IPS-18c (cell line): ENCODE results near the gene RBM24.
"Not testable (repeated sequence)": the region's sequence is repeated elsewhere in the genome, so short reads cannot be mapped to it uniquely, and the experiment has no call there.

ENCODE experiments used
- H3K4me3 ChIP-seq: 2 replicates; pipeline ENCODE4 v1.7.0; 2013; ENCODE audit warnings: low read depth, mild to moderate bottlenecking, low read length, moderate library complexity; ENCODE audit not compliant: insufficient read depth
- H3K9me3 ChIP-seq: one replicate; pipeline ENCODE4 v1.6.1; 2013; ENCODE audit warnings: mild to moderate bottlenecking, low read length, moderate library complexity; ENCODE audit not compliant: control insufficient read depth, insufficient read depth

RBM24 gene

GRCh38 chr6:17313971-17314370, 32.8 kb downstream of the RBM24 start:
- no peaks in the 10 kb centered on the region for H3K9me3 ChIP-seq

DNA sequence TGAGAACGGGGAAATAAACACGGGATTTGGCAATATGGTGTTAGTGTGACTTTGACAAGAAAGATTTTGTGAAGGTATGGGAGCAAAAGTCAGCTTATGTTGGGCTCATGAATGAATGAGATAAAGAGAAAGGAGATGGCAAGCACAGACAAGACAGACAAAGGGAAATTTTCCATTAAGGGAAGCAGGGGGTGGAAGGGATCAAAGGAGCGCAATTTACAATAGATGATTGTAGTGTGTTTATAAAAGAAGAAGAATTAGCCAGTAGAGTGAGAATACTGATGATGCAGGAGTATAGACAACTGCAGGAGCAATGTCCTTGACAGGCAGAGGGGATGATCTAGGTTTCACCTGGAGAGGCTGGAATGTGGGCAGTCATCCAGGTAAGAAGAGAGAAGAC, 34.1 kb downstream of the RBM24 start:
- Histone ChIP-seq H3K4me3 (no peak overlapping the region), H3K9me3 (no peaks in the 10 kb centered on the region)

More at GRCh38 chr6:17313971-17314370, 32.8 kb downstream of the RBM24 start:
- no peak overlapping the region for H3K4me3 ChIP-seq

- Histone ChIP-seq H3K4me3 (no peak overlapping the region), H3K9me3 (no peaks in the 10 kb centered on the region)
Observed at GRCh38 chr6:17318435-17319165, 37.4 kb downstream of the RBM24 start.

DNA sequence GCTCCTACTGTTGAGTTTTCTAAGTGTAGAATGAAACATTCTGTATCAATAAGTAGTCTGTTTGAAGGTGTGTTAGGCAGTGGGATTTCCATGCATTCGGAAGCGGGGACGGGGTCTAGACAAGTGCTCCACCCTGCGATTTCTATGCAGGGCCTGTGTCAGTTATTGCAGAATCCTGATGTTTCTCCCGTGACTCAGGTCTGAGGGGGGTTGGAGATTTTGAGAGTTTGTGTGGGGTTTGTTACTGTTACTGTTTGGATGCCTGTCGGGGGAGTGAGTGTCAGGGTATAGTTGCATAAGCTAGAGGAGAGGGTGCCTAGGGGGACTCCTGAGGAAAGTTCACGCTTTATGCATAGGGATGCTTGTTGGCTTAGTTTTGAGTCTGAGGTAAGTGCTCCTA, 39.1 kb downstream of the RBM24 start:
- not testable (repeated sequence) for H3K4me3 ChIP-seq, H3K9me3 ChIP-seq

DNA sequence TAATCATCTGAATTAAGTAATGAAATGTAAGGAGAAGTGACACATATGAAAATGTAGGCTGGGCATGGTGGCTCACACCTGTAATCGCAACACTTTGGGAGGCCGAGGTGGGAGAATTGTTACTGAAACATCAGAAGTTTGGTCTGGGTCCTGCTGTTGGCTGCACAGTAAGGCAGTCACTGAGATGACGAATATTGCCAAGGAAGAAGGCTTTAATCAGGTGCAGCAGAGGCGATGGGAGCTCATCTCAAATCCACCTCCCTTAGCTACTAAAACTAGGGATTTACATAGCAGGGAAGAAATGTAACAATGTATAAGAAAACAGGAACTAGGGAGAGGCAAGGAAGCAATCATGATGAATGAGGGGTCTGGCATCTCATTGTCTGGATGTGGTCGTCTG, 50.1 kb downstream of the RBM24 start:
- Histone ChIP-seq H3K9me3 (peaks cover 8% of the 10 kb centered on the region), H3K4me3 (no peak overlapping the region)

DNA sequence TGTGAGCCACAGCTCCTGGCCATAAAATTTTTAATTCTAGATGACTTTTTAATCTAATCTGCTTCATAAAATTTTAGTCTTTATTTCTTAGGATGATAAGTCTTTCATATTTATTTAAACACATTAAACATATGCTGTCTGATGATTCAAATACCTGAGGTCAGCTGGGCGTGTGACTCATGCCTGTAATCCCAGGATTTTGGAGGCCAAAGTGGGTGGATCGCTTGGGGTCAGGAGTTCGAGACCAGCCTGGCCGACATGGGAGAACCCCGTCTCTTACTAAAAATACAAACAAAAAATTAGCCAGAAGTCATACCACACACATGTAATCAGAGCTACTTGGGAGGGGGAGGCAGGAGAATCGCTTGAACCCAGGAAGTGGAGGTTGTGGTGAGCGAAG, 53.1 kb downstream of the RBM24 start:
- H3K4me3 ChIP-seq: no peak overlapping the region
- peaks cover 8% of the 10 kb centered on the region for H3K9me3 ChIP-seq

DNA sequence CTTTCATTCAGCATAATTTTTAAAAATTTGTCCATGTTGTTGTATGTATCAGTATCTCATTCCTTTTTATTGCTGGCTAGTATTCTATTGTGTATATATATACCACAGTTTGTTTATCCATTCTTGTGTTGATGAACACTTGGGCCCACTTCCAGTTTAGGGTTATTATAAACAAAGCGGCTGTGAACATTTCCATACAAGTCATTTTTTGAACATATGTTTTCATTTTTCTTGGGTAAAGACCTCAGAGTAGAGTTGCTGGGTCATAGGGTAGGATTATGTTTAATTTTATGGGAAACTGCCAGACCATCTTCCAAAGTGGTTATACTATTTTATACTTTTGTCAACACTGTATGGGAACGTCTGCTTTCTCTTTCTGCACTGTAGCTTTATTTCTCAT, 55.3 kb downstream of the RBM24 start:
- H3K4me3 ChIP-seq: no peak overlapping the region
- no peaks in the 10 kb centered on the region for H3K9me3 ChIP-seq

DNA sequence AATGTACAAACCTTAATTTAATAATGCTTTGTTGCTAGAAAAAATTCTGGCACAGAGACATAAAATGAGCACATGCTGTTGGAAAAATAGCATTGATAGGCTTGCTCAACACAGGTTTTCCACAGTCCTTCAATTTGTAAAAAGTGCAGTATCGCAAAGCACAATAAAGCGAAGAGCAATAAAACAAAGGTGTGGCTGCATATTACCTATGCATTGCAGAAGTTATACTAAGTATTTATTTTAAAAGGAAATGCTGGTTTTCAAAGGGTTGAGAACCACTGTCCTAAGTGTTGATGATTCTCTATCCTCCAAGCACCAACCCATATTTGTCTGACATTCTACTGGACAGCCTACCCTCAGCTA, 58.1 kb downstream of the RBM24 start:
- Histone ChIP-seq H3K9me3 (no peaks in the 10 kb centered on the region), H3K4me3 (no peak overlapping the region)

- Histone ChIP-seq H3K9me3 (no peaks in the 10 kb centered on the region), H3K4me3 (no peak overlapping the region)
Observed at GRCh38 chr6:17341117-17341805, 60.1 kb downstream of the RBM24 start.

DNA sequence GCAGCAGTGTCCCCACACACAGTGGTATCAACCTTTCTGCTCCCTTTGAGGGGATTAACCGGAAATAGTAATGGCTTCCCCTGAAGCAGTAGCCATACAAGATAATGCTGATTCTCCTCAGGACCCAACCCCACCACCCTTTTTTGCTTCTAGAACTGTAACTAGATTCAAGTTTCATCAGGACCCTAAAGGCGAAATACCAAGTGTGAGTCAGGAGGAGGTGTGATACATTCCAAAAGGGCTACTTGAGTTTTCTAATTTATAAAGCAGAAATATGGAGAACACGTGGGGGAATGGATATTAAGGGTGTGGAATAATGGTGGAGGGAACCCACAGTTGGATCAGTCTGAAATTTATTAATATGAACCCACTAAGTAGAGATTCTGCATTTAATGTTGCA, 60.7 kb downstream of the RBM24 start:
- H3K4me3 ChIP-seq: no peak overlapping the region
- no peaks in the 10 kb centered on the region for H3K9me3 ChIP-seq

- no peak overlapping the region for H3K4me3 ChIP-seq
- H3K9me3 ChIP-seq: no peaks in the 10 kb centered on the region
Observed at GRCh38 chr6:17343215-17343614, 62.1 kb downstream of the RBM24 start.
